HG03469 (cell line): ENCODE measurements around the gene ARL4A.
"Not testable (repeated sequence)": the region's sequence is repeated elsewhere in the genome, so short reads cannot be mapped to it uniquely, and the experiment has no call there.

Experiments used
- ATAC-seq: cut with Tn5 transposase; IDR thresholded peaks from one replicate; pipeline ENCODE4 v1.9.1; 2021; ENCODE audit warnings: mild to moderate bottlenecking, moderate library complexity, moderate number of reproducible peaks; ENCODE audit not compliant: unreplicated experiment

Gene ARL4A

DNA sequence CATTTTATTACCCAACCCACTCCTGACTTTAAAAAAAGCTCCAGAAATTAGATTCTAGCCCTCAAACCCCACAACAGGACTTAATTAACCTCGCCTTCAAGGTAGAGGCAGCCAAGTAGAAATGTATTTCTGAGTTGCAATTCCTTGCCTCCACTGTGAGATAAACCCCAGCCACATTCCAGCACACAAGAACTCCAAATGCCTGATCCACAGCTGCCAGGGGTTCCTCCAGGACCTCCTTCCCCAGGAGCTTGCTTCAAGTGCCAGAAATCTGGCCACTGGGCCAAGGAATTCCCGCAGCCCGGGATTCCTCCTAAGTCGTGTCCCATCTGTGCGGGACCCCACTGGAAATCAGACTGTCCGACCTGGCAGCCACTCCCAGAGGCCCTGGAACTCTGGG lies 25.9 kb upstream of the ARL4A start:
- ATAC-seq = no peak

DNA sequence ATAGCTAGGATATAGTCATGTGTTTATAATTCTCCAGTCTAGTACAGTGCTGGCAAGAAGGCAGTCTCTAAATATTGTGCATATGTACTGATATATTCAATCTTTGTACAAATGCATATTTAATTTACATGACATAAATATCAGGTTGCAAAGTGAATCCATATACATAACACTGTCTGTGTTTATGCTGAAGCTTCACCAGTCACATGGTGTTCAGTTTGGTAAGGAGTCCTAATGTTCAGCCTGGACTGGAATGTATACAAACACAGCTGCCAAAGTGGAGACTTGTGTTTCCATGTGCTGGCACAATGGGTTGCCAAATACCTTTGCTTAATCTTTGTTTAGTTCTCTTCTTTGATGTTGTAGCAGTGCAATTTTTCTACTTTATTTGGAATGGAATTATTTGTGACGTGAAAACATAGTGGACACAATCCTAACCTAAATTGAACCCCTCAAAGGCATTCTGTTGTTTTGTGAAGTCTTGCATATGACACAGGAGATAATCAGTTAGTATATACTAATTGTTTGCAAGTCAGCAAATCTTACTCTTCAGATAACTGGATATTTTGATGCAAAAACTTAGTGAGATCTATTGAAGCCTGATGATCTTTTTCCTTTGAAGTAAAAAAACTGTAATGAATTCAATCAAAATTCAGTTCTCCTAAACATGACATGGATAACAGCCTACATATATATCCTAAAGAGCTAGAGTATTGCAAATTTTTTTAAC lies 17.3 kb upstream of the ARL4A start:
- no peak for ATAC-seq

DNA sequence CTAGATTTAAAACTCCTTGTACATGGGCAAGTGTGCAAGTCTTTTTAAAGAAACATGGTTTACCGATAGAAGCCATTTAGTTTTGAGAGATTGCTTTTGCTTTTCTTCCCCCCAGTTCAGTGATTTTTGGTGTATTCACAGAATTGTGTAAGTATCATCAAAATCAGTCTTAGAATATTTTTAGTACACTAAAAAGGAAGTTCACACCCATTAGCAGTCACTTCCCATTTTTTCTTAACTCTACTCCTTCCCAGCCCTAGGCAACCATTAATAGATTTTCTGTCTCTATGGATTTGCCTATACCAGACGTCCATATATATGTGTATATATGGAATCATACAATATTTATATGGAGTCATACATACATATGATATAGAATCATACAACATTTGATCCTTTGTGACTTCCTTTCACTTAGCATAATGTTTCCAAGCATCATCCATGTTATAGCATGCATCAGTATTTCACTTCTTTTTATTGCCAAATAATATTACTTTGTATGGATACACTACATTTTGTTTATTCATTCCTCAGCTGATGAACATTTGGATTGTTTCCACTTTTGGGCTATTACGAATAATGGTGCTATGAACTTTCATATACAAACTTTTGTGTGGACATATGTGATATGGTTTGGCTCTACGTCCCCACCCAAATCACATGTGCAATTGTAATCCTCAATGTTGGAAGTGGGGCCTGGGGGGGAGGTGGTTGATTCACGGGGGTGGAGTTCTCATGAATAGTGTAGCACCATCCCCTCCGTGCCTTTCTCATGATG lies 16.5 kb upstream of the ARL4A start:
- no peak for ATAC-seq

DNA sequence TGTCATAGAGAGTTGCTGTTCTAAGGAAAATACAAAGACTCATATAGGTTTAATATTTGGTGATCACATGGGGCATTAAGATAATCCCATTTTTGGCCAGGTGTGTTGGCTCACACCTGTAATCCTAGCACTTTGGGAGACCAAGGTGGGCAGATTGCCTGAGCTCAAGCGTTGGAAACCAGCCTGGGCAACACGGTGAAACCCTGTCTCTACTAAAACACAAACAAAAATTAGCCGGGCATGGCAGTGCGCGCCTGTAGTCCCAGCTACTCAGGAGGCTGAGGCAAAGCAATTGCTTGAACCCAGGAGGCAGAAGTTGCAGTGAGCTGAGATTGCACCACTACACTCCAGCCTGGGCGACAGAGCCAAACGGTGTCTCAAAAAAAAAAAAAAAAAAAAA lies 14.0 kb upstream of the ARL4A start:
- not testable (repeated sequence) for ATAC-seq

DNA sequence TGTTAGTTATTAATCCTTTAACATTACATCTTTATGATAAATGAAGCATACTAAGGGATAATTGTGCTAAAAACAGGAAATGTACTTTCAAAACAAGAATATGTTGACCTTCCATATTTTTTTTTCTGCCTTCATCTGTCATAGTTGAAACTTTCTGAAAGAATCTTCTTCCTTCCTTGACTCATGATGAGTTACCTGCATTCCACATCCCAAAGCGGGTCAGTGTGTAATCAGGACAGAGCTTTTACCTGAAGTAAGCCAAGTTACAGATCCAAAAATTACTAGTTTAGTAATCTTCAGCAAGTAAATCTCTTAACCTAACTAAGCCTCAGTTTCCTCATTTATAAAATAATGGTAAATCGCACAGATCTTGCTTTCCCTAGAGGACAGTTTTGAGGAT lies 13.4 kb upstream of the ARL4A start:
- no peak for ATAC-seq

GRCh38 chr7:12674861-12675260 lies 12.6 kb upstream of the ARL4A start:
- peak; percentile 79 for ATAC-seq

- no peak for ATAC-seq
Observed at GRCh38 chr7:12683678-12684585, 3.5 kb upstream of the ARL4A start.

- ATAC-seq = no peak
Observed at GRCh38 chr7:12684733-12685132, 2.7 kb upstream of the ARL4A start.

- ATAC-seq = no peak
Observed at GRCh38 chr7:12685550-12685949, 1.9 kb upstream of the ARL4A start.

DNA sequence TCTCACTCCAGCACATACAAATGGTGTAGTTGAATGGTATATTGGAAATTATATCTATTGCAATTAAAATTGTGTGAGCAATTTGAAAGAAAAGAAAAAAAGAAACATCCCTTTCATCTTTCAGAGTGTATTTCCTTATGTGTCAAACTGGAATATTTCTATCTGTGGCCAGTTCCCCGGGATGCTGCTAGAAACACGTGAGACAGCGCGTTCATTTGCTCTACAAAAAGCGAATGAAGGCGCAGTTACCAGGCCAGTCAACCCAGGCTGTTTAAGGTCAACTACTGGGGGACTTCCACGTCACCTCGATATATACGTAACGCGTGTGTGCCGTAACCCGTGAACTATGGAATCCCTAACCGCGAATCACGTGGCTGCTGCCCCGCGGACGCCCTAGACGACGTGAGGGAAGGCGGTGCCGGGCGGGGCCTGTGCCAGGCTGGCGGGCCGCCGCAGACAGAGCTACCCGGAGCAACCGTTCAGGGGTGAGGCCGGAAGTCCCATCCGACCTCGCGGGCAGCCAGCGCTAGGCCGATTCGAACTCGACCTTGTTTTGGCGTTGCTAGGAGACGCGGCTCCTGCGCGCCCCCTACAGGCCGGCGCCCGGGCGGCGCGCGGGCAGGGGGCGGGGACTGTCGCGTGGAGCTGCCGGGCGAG lies 1.1 kb upstream of the ARL4A start:
- ATAC-seq = peak; percentile 78

- no peak for ATAC-seq
Observed at GRCh38 chr7:12687718-12688171, 312 bp downstream of the ARL4A start.

DNA sequence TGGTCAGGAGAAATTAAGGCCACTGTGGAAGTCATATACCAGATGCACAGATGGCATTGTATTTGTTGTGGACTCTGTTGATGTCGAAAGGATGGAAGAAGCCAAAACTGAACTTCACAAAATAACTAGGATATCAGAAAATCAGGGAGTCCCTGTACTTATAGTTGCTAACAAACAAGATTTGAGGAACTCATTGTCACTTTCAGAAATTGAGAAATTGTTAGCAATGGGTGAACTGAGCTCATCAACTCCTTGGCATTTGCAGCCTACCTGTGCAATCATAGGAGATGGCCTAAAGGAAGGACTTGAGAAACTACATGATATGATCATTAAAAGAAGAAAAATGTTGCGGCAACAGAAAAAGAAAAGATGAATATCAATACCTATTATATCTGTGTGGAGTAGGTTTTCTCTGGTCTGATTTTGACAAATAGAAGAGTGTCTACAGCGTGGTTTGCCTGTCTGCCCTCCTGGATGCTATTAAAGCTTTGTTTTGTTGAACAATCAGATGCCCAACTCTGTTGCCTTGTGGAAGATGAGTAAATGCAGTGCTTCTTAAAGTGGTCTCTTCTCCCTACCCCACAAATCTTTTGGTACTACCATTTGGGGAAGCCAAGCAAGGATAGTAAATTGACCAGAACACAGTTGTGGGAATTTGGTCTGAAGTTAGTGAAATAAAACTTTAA lies 1.2 kb downstream of the ARL4A start:
- ATAC-seq = not testable (repeated sequence)

DNA sequence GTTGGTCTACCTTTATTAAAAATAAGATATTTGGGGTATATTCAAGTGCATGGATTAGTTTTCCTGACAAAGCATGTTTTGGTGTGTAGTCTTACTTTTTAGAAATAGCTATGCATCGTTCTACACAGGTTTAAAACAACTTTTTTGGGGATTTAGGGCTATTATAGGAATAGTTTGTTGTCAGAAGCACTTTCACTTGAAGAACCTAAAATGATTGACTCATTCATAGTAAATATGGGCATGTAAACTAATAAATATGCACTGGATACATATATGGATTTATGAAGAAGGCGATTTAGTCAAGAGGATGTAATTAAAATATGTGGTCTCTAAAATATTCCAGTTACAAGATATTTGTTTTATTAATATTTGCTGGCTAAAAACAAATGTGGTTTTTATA lies 2.0 kb downstream of the ARL4A start:
- ATAC-seq = no peak

GRCh38 chr7:12690041-12690878 lies 2.8 kb downstream of the ARL4A start:
- ATAC-seq = no peak

DNA sequence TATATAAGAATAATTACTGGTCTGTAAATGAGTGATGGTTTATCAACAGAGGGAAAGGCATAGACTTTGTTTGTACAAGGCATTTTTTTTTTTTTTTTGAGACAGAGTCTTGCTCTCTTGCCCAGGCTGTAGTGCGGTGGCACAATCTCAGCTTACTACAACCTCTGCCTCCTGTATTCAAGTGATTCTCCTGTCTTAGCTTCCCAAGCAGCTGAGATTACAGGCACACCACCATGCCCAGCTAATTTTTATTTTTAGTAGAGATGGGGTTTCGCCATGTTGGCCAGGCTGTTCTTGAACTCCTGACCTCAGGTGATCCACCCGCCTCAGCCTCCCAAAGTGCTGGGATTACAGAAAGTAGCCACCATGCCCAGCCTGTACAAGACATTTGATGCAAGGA lies 4.0 kb downstream of the ARL4A start:
- ATAC-seq = not testable (repeated sequence)

DNA sequence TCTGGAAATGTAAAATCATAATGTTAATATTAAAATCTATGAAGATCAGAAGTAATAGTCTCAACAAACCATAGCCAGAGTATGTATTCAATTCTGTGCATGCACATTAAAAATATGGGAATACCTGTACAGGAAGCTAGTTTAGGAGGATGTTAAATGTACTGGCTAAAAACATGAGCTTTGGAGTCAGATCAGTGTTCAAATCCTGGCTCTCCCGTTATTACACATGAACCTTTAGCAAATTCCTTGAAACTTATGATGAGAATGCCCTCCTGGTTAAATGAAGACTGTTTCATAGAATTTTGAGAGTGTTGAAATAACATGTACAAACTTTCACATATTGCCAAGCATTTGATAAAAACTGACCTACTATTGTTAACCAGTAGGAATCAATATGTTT lies 4.6 kb downstream of the ARL4A start:
- ATAC-seq = no peak

- ATAC-seq = no peak
Observed at GRCh38 chr7:12692479-12693259, 5.2 kb downstream of the ARL4A start.

- ATAC-seq = no peak
Observed at GRCh38 chr7:12694817-12695216, 7.4 kb downstream of the ARL4A start.
